HG03442 (cell line): ENCODE measurements around the gene SCYGR7.
"Not testable (repeated sequence)": the region's sequence is repeated elsewhere in the genome, so short reads cannot be mapped to it uniquely, and the experiment has no call there.

Experiments
- ATAC-seq: cut with Tn5 transposase; IDR thresholded peaks from one replicate; pipeline ENCODE4 v1.9.1; 2021; ENCODE audit warnings: mild to moderate bottlenecking, moderate library complexity; ENCODE audit not compliant: unreplicated experiment

SCYGR7 gene

DNA sequence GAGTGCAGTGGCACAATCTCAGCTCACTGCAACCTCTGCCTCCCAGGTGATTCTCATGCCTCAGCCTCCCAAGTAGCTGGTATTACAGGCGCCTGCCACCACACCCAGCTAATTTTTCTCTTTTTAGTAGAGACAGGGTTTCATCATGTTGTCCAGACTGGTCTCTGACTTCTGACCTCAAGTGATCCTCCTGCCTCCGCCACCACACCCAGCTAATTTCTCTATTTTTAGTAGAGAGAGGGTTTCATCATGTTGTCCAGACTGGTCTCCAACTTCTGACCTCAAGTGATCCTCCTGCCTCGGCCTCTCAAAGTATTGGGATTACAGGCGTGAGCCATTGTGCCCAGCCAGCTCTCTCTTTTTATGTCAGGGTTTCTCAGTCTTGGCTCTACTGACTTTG lies 28.1 kb downstream of the SCYGR7 start:
- not testable (repeated sequence) for ATAC-seq

DNA sequence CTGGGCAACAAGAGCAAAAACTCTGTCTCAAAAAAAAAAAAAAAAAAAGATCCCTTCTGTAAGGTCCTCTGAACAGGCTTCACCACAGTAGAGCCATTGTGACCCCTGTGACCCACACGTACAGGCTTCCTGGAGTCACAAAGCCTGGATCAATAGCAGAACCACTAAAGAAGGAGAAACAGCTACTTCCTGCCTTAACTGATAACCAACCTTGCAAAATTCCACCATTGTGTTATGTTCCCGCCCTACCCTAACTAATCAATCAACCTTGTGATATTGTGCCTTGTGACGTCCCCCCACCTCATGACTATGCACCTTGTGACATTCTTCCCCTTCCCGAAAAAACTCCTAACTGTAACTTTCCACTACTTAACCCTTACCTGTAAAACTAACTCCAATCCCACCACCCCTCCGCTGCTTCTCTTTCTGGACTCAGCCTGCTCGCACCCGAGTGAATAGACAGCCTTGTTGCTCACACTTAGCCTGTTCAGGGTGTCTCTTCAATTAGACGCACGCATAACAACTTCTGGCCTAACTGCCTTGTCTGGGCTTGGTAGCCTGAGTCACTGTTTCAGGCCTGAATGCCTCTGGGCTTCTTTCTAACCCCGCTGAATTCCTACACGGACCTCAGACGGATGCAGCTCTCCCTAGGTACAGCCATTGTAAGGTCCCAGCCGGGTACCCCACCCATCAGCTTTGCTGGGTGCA lies 31.4 kb downstream of the SCYGR7 start:
- ATAC-seq: no peak

DNA sequence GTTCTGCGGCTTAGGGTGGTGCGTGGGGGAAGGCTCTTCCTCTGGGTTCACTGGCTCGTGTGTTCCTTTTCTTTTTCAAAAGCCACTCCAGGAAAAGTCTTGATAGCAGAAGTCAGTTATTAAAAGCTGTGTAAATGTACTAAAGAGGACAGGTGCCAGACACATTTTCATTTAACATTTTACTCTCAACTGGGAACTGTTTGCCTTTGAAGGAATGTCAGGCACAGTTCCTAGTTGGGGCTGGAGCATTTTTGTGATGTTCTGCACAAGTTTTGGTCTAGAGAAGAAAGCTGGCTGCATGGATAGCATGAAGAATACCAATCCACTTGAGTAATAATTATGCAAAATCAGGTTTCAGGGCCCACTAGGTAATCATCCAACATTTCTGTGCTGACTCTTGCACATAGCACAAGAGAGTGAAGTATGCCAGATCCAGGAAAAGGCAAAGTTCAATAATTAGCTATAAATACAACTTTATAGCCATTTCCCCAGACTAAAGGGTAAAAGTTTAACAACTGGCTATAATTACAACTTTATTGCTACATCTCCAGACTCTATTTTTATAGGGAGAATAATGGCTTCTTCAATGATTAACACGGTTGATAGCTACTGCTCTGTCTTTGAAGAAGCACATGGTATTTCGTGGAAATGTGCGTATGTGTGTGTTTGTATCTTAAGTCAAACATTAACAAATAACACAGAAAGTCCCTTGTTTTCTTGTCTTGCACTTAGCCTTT lies 33.8 kb downstream of the SCYGR7 start:
- no peak for ATAC-seq

DNA sequence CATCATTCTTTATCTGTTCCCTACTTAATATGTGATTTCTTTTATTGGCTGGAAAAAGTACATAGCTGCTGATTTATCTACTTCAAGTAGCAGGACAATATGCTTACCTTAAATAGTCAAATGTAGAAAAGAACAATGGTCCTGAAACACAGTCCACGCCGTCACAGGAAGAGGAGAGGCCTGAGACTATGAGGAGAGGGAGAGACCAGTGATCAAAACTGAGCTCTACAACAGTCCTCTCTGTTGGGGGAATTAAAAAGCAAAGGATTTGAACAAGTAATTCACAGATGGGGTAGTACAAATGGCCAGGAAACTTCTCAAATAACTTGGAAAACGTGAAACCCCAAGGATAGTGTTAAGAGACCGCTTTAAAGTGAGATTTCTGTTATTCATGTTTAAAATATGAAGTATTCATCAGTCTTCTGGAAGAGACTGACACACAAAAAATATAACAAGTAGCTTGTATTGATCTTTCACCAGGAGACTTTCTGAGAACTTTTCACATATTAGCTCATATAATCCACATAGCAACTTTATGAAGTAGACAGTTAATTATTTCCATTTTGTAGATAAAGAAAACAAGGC lies 37.7 kb downstream of the SCYGR7 start:
- no peak for ATAC-seq

DNA sequence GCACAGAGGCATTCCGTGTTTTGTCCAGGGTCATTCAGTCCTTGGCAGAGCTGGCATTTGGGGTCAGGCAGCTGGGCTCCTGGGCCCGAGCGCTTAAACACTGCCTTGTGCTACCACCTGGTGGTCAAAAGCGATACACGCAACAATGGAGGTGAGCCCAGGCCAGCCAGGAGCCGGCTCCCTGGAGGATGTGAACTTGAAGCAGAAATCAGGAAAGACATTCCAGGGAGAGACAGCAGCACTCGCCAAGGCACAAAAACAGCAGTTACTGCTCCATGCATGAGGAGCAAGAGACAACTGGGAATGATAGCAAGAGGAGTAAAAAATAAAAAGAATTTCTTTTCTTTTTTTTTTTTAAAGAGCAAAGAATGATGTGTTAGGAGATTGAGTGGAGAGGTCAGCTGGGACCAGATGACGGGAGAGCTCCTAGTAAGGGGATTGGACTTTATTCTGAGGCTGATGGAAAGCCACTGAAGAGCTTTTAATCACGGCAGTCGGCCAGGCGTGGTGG lies 38.3 kb downstream of the SCYGR7 start:
- peak; percentile 97 for ATAC-seq

DNA sequence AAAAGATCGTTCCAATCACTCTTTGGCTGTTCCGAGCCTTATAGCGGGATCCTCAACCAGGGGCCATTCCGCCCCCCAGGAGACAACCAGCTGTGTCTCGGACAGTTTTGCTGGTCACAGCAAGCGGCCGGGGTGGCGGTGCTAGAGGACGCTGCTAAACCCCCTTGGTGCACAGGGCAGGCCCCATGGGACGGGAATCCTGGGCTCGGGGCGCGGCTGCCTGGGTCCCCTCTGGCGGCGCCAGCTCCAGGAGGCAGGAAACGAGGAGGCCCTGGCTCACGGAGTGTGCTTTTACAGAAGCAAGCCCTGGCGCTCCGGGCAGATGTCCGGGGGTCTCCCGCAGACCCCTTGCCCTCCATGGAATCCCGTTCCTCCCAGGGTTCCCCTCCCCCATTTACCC lies 39.7 kb downstream of the SCYGR7 start:
- ATAC-seq: no peak

DNA sequence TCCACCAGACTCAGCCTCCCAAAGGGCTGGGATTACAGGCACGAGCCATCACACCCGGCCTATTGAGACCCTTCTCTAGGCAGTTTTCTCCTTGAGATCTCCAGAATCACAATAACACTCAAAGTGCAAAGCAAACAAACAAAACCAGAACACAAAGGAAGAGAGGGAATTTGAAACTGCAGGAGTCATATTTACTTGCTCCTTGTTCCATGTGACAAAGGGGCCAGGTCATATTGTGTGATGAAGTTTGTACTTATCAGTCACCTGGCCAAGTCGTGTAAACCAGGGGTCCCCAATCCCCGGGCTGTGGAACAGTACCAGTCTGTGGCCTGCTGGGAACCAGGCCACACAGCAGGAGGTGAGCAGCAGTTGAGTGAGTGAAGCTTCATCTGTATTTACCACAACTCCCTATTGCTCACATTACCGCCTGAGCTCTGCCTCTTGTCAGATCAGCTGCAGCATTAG lies 44.1 kb downstream of the SCYGR7 start:
- no peak for ATAC-seq

DNA sequence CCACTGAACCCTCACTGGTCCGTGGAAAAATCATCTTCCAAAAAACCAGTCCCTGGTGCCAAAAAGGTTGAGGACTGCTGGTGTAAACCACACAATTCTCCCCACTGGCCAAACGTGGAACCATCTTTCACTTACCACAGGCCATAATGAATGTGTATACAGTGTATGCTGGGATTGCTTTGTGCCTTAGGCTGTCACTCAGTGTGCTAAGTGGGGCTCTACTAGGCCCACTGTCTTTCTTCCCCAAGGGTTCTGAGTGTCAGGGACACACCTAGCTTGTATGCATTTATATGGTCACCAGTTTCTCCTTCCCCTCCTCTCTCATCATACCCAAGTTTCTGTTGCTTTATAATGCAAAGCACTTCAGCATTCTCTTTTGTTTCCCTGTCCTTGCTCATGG lies 44.8 kb downstream of the SCYGR7 start:
- ATAC-seq: no peak

DNA sequence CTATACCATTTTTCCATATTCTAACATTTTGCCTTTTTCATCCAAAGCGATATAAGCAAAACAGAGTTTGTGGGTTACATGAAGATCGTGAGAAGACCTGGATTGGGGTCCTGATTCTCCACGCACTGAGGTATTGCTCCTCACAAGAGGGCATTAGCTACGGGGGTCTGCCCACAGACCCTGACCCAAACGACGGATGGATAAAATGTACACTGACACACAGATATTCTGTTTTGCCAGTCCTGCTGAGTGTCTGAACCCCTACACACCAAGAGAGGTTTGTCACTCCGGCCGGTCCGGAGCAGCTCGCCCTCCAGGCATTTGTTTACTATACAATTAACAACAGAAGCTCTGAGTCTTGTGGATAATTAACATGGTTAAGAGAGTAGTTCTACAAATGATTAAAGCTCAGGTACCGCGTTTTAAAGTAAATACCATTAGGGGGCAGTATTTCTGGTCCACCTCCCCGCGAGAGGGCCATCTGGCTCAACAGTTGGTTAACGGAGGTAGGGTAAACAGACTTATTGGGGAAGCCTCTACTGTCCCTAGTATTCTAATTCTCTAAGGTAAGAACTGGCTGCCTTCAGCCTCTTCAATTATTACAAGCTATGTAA lies 46.0 kb downstream of the SCYGR7 start:
- no peak for ATAC-seq

DNA sequence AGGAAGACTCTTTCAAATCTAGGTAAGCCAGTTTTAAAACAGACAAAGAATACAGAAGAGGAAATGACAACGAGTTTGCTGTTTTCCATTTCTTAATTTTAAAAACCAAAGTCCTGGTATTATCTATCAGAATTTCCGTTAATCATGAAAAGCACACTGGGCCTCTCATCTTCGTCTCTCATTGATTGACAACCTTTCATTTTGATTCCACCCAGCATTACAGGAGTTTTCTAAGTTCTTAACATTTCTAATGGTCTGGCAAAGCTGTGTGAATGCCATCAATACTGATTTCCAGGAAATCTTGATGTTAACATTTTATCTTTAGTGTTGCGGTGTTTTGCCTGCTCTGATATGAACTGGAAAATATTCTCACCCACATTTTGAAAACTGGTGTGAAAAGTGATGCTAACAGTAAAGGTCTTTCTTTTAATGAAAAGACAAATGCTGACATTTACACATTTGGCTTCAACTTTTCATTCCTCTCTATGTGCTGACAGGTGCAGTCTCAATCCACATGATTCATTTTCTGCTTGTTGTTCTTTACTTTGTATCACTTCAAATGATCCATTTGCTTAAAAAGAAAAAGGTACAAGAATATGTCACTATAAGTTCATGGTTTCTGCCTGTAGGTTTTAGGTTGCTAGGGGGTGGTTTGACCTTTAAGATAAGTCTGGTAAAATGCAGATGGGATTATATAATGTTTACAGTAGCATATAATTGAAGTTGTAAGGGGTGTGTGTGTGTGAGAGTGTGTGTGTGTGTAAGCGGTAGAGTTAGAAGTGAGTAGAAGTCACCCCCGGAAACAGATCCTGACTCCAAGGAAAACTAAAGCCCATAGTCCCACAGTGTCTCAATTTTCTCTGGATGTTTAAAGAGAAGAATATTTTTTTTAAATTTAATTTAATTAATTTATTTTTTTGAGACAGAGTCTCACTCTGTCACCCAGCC lies 47.0 kb downstream of the SCYGR7 start:
- no peak for ATAC-seq
